ENCODE measurements around the gene FHL2. TPM values are rescaled to one million over a fixed set of nuclear protein-coding genes. Genes with fewer than 3 reads are reported as not detected.

Gene FHL2
- total RNA-seq, 1 donor from 2014 or later = 260 TPM

- Histone ChIP-seq H3K27me3 (ENCODE audit: control insufficient read depth, insufficient read depth, low read length) (no peaks in the 10 kb centered on the region), H3K36me3 (ENCODE audit: control insufficient read depth, insufficient read depth, low read length) (no peaks in the 10 kb centered on the region), H3K4me3 (ENCODE audit: low read depth, low read length) (no peak overlapping the region)
- no peak for TF ChIP-seq CTCF (IDR thresholded peaks at IDR 0.05; ENCODE audit: insufficient read depth, low read length, poor library complexity, severe bottlenecking)
- DNase-seq (ENCODE audit: low read depth) = no peak
Measured at GRCh38 chr2:105324732-105325131, 74.1 kb downstream of the FHL2 start.

GRCh38 chr2:105324101-105324500 lies 74.8 kb downstream of the FHL2 start:
- Histone ChIP-seq H3K27me3 (ENCODE audit: control insufficient read depth, insufficient read depth, low read length) (no peaks in the 10 kb centered on the region), H3K4me3 (ENCODE audit: low read depth, low read length) (no peak overlapping the region), H3K36me3 (ENCODE audit: control insufficient read depth, insufficient read depth, low read length) (no peaks in the 10 kb centered on the region)
- DNase-seq (ENCODE audit: low read depth) = no peak
- TF ChIP-seq CTCF (IDR thresholded peaks at IDR 0.05; ENCODE audit: insufficient read depth, low read length, poor library complexity, severe bottlenecking) = no peak

GRCh38 chr2:105323111-105323510 lies 75.7 kb downstream of the FHL2 start:
- DNase-seq (ENCODE audit: low read depth) = no peak
- TF ChIP-seq CTCF (IDR thresholded peaks at IDR 0.05; ENCODE audit: insufficient read depth, low read length, poor library complexity, severe bottlenecking) = no peak
- no peak overlapping the region for H3K4me3 ChIP-seq (ENCODE audit: low read depth, low read length)
- H3K27me3 ChIP-seq (ENCODE audit: control insufficient read depth, insufficient read depth, low read length) = no peaks in the 10 kb centered on the region
- no peaks in the 10 kb centered on the region for H3K36me3 ChIP-seq (ENCODE audit: control insufficient read depth, insufficient read depth, low read length)

GRCh38 chr2:105321875-105322646 lies 76.8 kb downstream of the FHL2 start:
- H3K36me3 ChIP-seq (ENCODE audit: control insufficient read depth, insufficient read depth, low read length) = no peaks in the 10 kb centered on the region
- TF ChIP-seq CTCF (IDR thresholded peaks at IDR 0.05; ENCODE audit: insufficient read depth, low read length, poor library complexity, severe bottlenecking) = no peak
- no peak for DNase-seq (ENCODE audit: low read depth)
- no peaks in the 10 kb centered on the region for H3K27me3 ChIP-seq (ENCODE audit: control insufficient read depth, insufficient read depth, low read length)
- H3K4me3 ChIP-seq (ENCODE audit: low read depth, low read length) = no peak overlapping the region

- H3K4me3 ChIP-seq (ENCODE audit: low read depth, low read length) = no peak overlapping the region
- TF ChIP-seq CTCF (IDR thresholded peaks at IDR 0.05; ENCODE audit: insufficient read depth, low read length, poor library complexity, severe bottlenecking) = no peak
- no peak for DNase-seq (ENCODE audit: low read depth)
- H3K27me3 ChIP-seq (ENCODE audit: control insufficient read depth, insufficient read depth, low read length) = no peaks in the 10 kb centered on the region
- H3K36me3 ChIP-seq (ENCODE audit: control insufficient read depth, insufficient read depth, low read length) = no peaks in the 10 kb centered on the region
Measured at GRCh38 chr2:105320651-105321215, 78.1 kb downstream of the FHL2 start.

All from kidney epithelial cell (primary cell).